GM21825 (cell line): ENCODE data around the gene AGBL4.
"Not testable (repeated sequence)": the region's sequence is repeated elsewhere in the genome, so short reads cannot be mapped to it uniquely, and the experiment has no call there.

Experiments used
- ATAC-seq: cut with Tn5 transposase; IDR thresholded peaks from one replicate; pipeline ENCODE4 v1.9.1; 2021; ENCODE audit warnings: mild to moderate bottlenecking, moderate library complexity; ENCODE audit not compliant: unreplicated experiment

The AGBL4 gene

GRCh38 chr1:49319426-49319963 is 704.3 kb downstream of the AGBL4 start:
- no peak for ATAC-seq

- ATAC-seq: no peak
Measured at GRCh38 chr1:49318218-49318617, 705.5 kb downstream of the AGBL4 start.

- ATAC-seq: no peak
Measured at GRCh38 chr1:49307457-49307856, 716.3 kb downstream of the AGBL4 start.

GRCh38 chr1:49306507-49307070 is 717.2 kb downstream of the AGBL4 start:
- ATAC-seq: no peak

GRCh38 chr1:49302400-49302799 is 721.4 kb downstream of the AGBL4 start:
- not testable (repeated sequence) for ATAC-seq

- no peak for ATAC-seq
Measured at GRCh38 chr1:49298304-49298703, 725.5 kb downstream of the AGBL4 start.

GRCh38 chr1:49297783-49298182 is 726.0 kb downstream of the AGBL4 start:
- ATAC-seq: no peak

GRCh38 chr1:49294539-49294938 is 729.2 kb downstream of the AGBL4 start:
- no peak for ATAC-seq

GRCh38 chr1:49293016-49293415 is 730.7 kb downstream of the AGBL4 start:
- no peak for ATAC-seq

- ATAC-seq: not testable (repeated sequence)
Measured at GRCh38 chr1:49257211-49258049, 766.3 kb downstream of the AGBL4 start.

GRCh38 chr1:49252917-49253316 is 770.8 kb downstream of the AGBL4 start:
- no peak for ATAC-seq

- no peak for ATAC-seq
Measured at GRCh38 chr1:49251019-49251784, 772.6 kb downstream of the AGBL4 start.

GRCh38 chr1:49240709-49241221 is 783.0 kb downstream of the AGBL4 start:
- no peak for ATAC-seq

- ATAC-seq: no peak
Measured at GRCh38 chr1:49234988-49235387, 788.8 kb downstream of the AGBL4 start.

- no peak for ATAC-seq
Measured at GRCh38 chr1:49229555-49229954, 794.2 kb downstream of the AGBL4 start.

- no peak for ATAC-seq
Measured at GRCh38 chr1:49226758-49227157, 797.0 kb downstream of the AGBL4 start.

GRCh38 chr1:49225464-49225863 is 798.3 kb downstream of the AGBL4 start:
- no peak for ATAC-seq

- ATAC-seq: no peak
Measured at GRCh38 chr1:49213301-49213700, 810.5 kb downstream of the AGBL4 start.

GRCh38 chr1:49208712-49209111 is 815.0 kb downstream of the AGBL4 start:
- ATAC-seq: no peak

GRCh38 chr1:49204720-49205119 is 819.0 kb downstream of the AGBL4 start:
- ATAC-seq: no peak

GRCh38 chr1:49200738-49201137 is 823.0 kb downstream of the AGBL4 start:
- ATAC-seq: no peak
